Spleen (tissue), 7 donors: ENCODE measurements around the gene CDK11B.
"Not testable (repeated sequence)": the region's sequence is repeated elsewhere in the genome, so short reads cannot be mapped to it uniquely, and the experiment has no call there.

ENCODE experiments used
- POLR2A ChIP-seq, 3 donors: fragments of 450-650 bp; IDR thresholded peaks; one replicate each; pipeline ENCODE4 v1.5.1; 2017; ENCODE audit warnings: antibody characterized with exemption in 3 of 3, mild to moderate bottlenecking in 1 of 3
- POLR2AphosphoS5 ChIP-seq, 3 donors: sonication (generic); formaldehyde crosslinking; IDR thresholded peaks; one replicate each; pipeline ENCODE4 v1.5.1; 2017; ENCODE audit warnings: antibody characterized with exemption in 3 of 3
- TF ChIP-seq, protein P1 (sequence below), 11 experiments: fragments of 200-600 bp in 7 of 11; fragments of 450-650 bp in 4 of 11; sonication (generic) in 4 of 11; IDR thresholded peaks in 8 of 11; conservative IDR thresholded peaks in 3 of 11; 1 replicate in 7 of 11; 2 replicates in 4 of 11; pipeline versions ENCODE4 v1.4.0 to v1.8.0; 2016 to 2021; ENCODE audit warnings: antibody characterized with exemption in 11 of 11, inconsistent platforms in 4 of 11, mild to moderate bottlenecking in 1 of 11
- donor health status: DM: no; HTN: no; CAD: no; lungs with moderate emphysema.
- donor health status: DM: no; HTN: no; CAD: no.
- donor health status: DM: no; HTN: no; CAD: no.

DNA sequence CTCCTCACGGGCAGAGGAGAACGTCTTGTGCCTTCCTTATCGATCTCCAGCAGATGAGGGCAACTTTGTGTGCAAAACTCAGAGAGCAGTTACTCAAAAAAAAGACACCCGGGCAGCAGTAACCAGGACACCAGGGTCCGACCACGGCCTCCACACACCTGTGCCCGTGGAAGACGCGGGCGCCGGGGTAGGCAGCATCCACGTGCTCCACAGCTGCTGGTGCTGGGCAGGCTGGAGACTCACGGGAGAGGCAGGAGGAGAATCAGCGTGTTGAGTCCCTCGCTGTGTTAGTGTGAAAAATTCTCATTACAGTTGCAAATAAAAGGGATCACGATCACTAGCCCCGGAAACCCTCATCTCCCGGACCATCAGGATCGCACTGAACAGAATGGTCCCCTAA lies 40.3 kb upstream of the CDK11B start:
- TF ChIP-seq, protein P1, sequence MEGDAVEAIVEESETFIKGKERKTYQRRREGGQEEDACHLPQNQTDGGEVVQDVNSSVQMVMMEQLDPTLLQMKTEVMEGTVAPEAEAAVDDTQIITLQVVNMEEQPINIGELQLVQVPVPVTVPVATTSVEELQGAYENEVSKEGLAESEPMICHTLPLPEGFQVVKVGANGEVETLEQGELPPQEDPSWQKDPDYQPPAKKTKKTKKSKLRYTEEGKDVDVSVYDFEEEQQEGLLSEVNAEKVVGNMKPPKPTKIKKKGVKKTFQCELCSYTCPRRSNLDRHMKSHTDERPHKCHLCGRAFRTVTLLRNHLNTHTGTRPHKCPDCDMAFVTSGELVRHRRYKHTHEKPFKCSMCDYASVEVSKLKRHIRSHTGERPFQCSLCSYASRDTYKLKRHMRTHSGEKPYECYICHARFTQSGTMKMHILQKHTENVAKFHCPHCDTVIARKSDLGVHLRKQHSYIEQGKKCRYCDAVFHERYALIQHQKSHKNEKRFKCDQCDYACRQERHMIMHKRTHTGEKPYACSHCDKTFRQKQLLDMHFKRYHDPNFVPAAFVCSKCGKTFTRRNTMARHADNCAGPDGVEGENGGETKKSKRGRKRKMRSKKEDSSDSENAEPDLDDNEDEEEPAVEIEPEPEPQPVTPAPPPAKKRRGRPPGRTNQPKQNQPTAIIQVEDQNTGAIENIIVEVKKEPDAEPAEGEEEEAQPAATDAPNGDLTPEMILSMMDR (IDR thresholded peaks at IDR 0.05 in 8 of 11, conservative IDR thresholded peaks at IDR 0.05 in 3 of 11), result not testable (repeated sequence)
- TF ChIP-seq POLR2AphosphoS5, POLR2A (IDR thresholded peaks at IDR 0.05): not testable (repeated sequence)
